Measurements from ENCODE around the gene SDF4. TPM values are rescaled to one million over a fixed set of nuclear protein-coding genes. Genes with fewer than 3 reads are reported as not detected.

SDF4 gene
- total and polyA plus RNA-seq, 2 of the 13 experiments (the other 11 are each of a cell fraction or from before 2014, with no cell fraction given) = 80.8 to 107 TPM

DNA sequence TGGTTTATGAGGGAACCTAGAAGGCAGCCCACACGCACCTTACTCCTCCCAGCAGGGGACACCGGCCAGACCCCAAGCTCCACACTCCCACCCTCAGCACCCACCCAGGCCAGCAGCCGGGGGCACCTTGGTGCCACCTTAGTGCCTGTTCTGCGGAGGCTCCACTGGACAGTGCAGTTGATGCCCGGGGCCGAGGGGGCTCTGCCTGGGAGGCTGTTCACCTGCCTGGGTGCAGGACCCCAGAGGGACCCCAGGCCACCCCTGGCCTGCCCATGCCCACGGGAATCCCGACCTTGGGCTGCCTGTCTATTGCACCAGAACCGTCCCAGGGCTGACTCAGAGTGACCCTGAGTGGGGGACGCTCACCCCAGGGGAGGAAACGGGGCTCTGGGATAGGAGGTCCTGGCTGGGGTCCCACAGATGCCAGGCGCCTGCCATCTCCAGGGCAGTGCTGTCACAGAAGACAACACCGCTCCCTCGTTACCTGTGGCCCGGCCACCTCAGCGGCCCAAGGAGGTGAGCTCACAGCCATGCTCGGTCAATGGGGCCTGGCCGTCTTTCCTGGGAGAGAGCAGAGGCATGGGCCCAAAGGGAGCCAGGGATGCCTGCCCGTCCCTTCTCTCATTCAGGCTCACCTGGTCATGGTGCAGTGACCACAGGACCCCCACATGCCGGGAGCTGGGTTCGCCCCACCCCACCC is 49.1 kb upstream of the SDF4 start (continued):
- TF ChIP-seq, protein P1, sequence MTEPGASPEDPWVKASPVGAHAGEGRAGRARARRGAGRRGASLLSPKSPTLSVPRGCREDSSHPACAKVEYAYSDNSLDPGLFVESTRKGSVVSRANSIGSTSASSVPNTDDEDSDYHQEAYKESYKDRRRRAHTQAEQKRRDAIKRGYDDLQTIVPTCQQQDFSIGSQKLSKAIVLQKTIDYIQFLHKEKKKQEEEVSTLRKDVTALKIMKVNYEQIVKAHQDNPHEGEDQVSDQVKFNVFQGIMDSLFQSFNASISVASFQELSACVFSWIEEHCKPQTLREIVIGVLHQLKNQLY (CRISPR knock-in tag; IDR thresholded peaks at IDR 0.05) = no peak
- TF ChIP-seq MTA1 (CRISPR knock-in tag; IDR thresholded peaks at IDR 0.05; ENCODE audit: borderline replicate concordance) (no peak), KDM1A (CRISPR knock-in tag; IDR thresholded peaks at IDR 0.05) (no peak), ZIK1 (CRISPR knock-in tag; IDR thresholded peaks at IDR 0.05; ENCODE audit: borderline replicate concordance, low read depth) (no peak), ZNF772 (CRISPR knock-in tag; IDR thresholded peaks at IDR 0.05) (no peak), NR1H2 (CRISPR knock-in tag; IDR thresholded peaks at IDR 0.05; ENCODE audit: borderline replicate concordance, low read depth) (no peak), PRMT3 (CRISPR knock-in tag; IDR thresholded peaks at IDR 0.05; ENCODE audit: borderline replicate concordance, low read depth) (no peak), SIX1 (CRISPR knock-in tag; IDR thresholded peaks at IDR 0.05; ENCODE audit: borderline replicate concordance) (no peak), NFKB2 (CRISPR knock-in tag; IDR thresholded peaks at IDR 0.05; ENCODE audit: borderline replicate concordance) (peak; percentile 20; the same call in 1 of the 2 replicates), CAMTA2 (CRISPR knock-in tag; IDR thresholded peaks at IDR 0.05; ENCODE audit: borderline replicate concordance) (0 out of 2 replicates have a peak, but pooled peaks have one; percentile 54), ZNF841 (CRISPR knock-in tag; IDR thresholded peaks at IDR 0.05; ENCODE audit: borderline replicate concordance) (no peak), CC2D1A (CRISPR knock-in tag; IDR thresholded peaks at IDR 0.05) (0 out of 2 replicates have a peak, but pooled peaks have one; percentile 26), CEBPG (CRISPR knock-in tag; IDR thresholded peaks at IDR 0.05) (no peak)
- TF ChIP-seq, protein P2, sequence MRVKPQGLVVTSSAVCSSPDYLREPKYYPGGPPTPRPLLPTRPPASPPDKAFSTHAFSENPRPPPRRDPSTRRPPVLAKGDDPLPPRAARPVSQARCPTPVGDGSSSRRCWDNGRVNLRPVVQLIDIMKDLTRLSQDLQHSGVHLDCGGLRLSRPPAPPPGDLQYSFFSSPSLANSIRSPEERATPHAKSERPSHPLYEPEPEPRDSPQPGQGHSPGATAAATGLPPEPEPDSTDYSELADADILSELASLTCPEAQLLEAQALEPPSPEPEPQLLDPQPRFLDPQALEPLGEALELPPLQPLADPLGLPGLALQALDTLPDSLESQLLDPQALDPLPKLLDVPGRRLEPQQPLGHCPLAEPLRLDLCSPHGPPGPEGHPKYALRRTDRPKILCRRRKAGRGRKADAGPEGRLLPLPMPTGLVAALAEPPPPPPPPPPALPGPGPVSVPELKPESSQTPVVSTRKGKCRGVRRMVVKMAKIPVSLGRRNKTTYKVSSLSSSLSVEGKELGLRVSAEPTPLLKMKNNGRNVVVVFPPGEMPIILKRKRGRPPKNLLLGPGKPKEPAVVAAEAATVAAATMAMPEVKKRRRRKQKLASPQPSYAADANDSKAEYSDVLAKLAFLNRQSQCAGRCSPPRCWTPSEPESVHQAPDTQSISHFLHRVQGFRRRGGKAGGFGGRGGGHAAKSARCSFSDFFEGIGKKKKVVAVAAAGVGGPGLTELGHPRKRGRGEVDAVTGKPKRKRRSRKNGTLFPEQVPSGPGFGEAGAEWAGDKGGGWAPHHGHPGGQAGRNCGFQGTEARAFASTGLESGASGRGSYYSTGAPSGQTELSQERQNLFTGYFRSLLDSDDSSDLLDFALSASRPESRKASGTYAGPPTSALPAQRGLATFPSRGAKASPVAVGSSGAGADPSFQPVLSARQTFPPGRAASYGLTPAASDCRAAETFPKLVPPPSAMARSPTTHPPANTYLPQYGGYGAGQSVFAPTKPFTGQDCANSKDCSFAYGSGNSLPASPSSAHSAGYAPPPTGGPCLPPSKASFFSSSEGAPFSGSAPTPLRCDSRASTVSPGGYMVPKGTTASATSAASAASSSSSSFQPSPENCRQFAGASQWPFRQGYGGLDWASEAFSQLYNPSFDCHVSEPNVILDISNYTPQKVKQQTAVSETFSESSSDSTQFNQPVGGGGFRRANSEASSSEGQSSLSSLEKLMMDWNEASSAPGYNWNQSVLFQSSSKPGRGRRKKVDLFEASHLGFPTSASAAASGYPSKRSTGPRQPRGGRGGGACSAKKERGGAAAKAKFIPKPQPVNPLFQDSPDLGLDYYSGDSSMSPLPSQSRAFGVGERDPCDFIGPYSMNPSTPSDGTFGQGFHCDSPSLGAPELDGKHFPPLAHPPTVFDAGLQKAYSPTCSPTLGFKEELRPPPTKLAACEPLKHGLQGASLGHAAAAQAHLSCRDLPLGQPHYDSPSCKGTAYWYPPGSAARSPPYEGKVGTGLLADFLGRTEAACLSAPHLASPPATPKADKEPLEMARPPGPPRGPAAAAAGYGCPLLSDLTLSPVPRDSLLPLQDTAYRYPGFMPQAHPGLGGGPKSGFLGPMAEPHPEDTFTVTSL (CRISPR knock-in tag; IDR thresholded peaks at IDR 0.05; ENCODE audit: borderline replicate concordance) = no peak
- TF ChIP-seq, protein P3, sequence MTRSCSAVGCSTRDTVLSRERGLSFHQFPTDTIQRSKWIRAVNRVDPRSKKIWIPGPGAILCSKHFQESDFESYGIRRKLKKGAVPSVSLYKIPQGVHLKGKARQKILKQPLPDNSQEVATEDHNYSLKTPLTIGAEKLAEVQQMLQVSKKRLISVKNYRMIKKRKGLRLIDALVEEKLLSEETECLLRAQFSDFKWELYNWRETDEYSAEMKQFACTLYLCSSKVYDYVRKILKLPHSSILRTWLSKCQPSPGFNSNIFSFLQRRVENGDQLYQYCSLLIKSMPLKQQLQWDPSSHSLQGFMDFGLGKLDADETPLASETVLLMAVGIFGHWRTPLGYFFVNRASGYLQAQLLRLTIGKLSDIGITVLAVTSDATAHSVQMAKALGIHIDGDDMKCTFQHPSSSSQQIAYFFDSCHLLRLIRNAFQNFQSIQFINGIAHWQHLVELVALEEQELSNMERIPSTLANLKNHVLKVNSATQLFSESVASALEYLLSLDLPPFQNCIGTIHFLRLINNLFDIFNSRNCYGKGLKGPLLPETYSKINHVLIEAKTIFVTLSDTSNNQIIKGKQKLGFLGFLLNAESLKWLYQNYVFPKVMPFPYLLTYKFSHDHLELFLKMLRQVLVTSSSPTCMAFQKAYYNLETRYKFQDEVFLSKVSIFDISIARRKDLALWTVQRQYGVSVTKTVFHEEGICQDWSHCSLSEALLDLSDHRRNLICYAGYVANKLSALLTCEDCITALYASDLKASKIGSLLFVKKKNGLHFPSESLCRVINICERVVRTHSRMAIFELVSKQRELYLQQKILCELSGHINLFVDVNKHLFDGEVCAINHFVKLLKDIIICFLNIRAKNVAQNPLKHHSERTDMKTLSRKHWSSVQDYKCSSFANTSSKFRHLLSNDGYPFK (CRISPR knock-in tag; IDR thresholded peaks at IDR 0.05; ENCODE audit: borderline replicate concordance) = no peak
- TF ChIP-seq, protein P4, sequence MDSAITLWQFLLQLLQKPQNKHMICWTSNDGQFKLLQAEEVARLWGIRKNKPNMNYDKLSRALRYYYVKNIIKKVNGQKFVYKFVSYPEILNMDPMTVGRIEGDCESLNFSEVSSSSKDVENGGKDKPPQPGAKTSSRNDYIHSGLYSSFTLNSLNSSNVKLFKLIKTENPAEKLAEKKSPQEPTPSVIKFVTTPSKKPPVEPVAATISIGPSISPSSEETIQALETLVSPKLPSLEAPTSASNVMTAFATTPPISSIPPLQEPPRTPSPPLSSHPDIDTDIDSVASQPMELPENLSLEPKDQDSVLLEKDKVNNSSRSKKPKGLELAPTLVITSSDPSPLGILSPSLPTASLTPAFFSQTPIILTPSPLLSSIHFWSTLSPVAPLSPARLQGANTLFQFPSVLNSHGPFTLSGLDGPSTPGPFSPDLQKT (CRISPR knock-in tag; IDR thresholded peaks at IDR 0.05; ENCODE audit: borderline replicate concordance) = no peak
- TF ChIP-seq, protein P5, sequence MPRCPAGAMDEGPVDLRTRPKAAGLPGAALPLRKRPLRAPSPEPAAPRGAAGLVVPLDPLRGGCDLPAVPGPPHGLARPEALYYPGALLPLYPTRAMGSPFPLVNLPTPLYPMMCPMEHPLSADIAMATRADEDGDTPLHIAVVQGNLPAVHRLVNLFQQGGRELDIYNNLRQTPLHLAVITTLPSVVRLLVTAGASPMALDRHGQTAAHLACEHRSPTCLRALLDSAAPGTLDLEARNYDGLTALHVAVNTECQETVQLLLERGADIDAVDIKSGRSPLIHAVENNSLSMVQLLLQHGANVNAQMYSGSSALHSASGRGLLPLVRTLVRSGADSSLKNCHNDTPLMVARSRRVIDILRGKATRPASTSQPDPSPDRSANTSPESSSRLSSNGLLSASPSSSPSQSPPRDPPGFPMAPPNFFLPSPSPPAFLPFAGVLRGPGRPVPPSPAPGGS (CRISPR knock-in tag; IDR thresholded peaks at IDR 0.05) = no peak
